Cardiac fibroblast (primary cell): Measurements from ENCODE around the gene TNIK.

Source experiments
- DNase-seq, 2 donors: peaks; one replicate each; pipeline versions ENCODE4 v3.0.0 to v3.0.0-alpha.2; 2010; ENCODE audit warnings: low read depth in 2 of 2
- H3K4me3 ChIP-seq, 2 donors: replicated peaks in 1 of 2; 1 replicate in 1 of 2; 2 replicates in 1 of 2; pipeline ENCODE4 v1.5.1; 2011; ENCODE audit warnings: low read depth in 2 of 2, low read length in 2 of 2, mild to moderate bottlenecking in 2 of 2, moderate library complexity in 1 of 2
- CTCF ChIP-seq: IDR thresholded peaks from one replicate; pipeline ENCODE4 v1.5.1; 2011; ENCODE audit warnings: low read depth, mild to moderate bottlenecking, low read length, inconsistent platforms

The TNIK gene

GRCh38 chr3:171099911-171100310 lies 360.3 kb downstream of the TNIK start:
- peak in 1 of 2 donors; percentile 29 for DNase-seq
- TF ChIP-seq CTCF, result no peak

GRCh38 chr3:171095063-171095462 lies 365.1 kb downstream of the TNIK start:
- TF ChIP-seq CTCF, result no peak

More at GRCh38 chr3:171099911-171100310, 360.3 kb downstream of the TNIK start:
- H3K4me3 ChIP-seq, result no peak overlapping the region

GRCh38 chr3:171094411-171094810 lies 365.8 kb downstream of the TNIK start:
- no peak for DNase-seq
- H3K4me3 ChIP-seq, result no peak overlapping the region
- TF ChIP-seq CTCF, result no peak

More at GRCh38 chr3:171095063-171095462, 365.1 kb downstream of the TNIK start:
- H3K4me3 ChIP-seq, result no peak overlapping the region
- DNase-seq, result no peak

GRCh38 chr3:171093462-171093861 lies 366.7 kb downstream of the TNIK start:
- no peak for TF ChIP-seq CTCF
- no peak for DNase-seq
- no peak overlapping the region for H3K4me3 ChIP-seq

- DNase-seq, result peak in 1 of 2 donors; percentile 73
- no peak for TF ChIP-seq CTCF
- no peak overlapping the region for H3K4me3 ChIP-seq
Measured at GRCh38 chr3:171092467-171092911, 367.7 kb downstream of the TNIK start.

- H3K4me3 ChIP-seq, result no peak overlapping the region
- no peak for TF ChIP-seq CTCF
- DNase-seq, result no peak
Measured at GRCh38 chr3:171090321-171090720, 369.9 kb downstream of the TNIK start.
